Hematopoietic multipotent progenitor cell (in vitro differentiated cells): ENCODE results near the gene STAC. TPM values are rescaled to one million over a fixed set of nuclear protein-coding genes. Genes with fewer than 3 reads are reported as not detected.
A peak's percentile ranks its signal among the peaks of the same experiment; 100 is the strongest.
"Not testable (repeated sequence)": the region's sequence is repeated elsewhere in the genome, so short reads cannot be mapped to it uniquely, and the experiment has no call there.

Experiments used
- DNase-seq, 3 donors: peaks; one replicate each; pipeline ENCODE4 v3.0.0-alpha.2; 2011 to 2015; ENCODE audit warnings: low read depth in 2 of 3, low spot score in 2 of 3
- total RNA-seq: library from RNA; depleted of rRNA; stranded (reverse); fragments of >200 nt; gene quantifications from one replicate; pipeline ENCODE4 v1.2.3, GENCODE V29; 2012

The STAC gene
- total RNA-seq, 1 donor: 6.5 TPM

DNA sequence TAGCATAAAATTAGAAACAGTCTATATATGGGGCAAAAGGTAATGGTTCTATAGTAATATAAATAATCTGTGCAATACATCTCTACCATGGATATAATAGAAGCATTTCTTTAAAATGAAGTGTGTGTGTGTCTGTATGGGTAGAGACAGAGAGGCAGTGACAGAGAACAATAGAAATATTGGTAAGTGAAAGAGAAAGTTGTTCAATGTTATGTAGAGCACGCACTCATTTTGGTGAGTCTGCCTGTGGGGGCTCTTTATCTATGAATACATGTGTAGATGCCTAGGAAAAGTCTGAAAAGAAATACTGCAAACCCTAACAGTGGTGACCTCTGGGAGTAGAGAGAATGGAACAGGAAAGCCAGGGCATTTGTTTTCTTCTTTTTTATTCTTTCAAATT, 182.6 kb downstream of the STAC start:
- peak in 1 of 3 donors; percentile 18 for DNase-seq

- DNase-seq: no peak
These were observed 194.9 kb downstream of the STAC start for GRCh38 chr3:36575241-36575640.

DNA sequence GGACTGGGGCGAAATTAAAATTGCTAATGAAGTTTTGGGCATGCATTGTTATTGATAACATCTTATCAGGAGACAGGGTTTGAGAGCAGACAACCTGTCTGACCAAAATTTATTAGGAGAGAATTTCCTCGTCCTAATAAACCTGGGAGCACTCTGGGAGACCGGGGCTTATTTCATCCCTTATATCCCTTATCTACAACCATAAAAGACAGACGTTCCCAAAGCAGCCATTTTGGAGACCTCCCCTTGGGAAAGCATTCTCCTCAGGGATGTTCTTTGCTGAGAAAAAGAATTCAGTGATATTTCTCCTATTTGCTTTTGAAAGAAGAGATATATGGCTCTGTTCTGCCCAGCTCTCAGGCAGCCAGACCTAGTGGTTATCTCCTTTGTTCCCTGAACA, 198.1 kb downstream of the STAC start:
- DNase-seq: not testable (repeated sequence)

DNA sequence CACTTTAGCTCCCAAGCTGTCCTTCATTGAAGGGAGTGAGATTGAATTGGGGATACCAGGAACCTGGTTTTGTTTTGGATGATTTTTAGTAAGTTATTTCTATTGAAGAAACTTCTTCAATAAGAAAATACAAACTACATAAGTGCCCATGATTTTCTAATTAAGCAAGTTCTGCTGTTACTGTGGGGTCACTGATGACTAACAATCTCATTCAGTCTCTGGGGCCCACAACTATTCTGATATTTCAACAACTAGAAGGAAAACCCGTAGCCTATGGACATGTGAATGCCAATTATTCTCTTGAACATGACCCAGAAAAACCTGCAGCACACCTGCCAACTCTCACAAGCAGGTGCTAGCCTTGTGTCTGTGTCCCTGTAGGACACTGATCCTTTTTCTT, 199.4 kb downstream of the STAC start:
- no peak for DNase-seq

GRCh38 chr3:36580716-36581115, 200.4 kb downstream of the STAC start:
- no peak for DNase-seq

DNA sequence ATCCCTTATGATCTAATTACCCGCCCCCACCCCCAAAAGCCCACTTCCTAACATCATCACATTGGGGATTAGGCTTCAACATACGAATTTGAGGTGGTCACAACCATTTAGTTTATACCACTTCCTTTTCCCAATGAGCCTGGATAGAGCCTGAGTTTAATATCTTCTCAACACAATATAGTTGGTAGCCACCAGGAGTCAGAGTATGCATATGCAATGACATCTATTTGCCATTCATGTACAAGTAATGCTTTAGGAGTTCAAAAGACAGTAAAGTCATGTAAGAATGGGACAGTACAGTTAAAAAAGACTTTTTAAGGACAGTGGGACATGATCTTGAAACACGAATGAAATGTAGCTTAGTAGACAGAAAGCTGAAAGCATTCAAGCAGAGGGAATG, 211.7 kb downstream of the STAC start:
- no peak for DNase-seq

DNA sequence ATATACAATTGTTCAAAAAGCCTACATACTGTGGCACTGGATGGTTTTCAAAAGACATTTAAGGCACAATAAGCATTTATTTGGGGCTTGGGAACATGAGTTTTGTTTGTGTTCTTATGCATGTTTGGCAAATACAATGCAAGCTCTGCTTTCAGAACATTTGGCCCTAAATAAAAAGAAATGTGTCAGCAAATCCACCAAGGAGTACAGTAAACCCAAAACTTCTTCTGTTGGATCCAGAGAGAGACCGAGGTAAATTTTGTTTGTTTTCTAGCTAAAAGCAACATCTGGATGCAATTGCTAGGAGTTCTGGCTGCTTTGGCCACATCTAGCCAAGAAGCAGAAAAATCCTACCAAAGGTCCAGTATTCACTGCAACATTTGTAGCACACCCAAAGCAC, 215.2 kb downstream of the STAC start:
- no peak for DNase-seq

DNA sequence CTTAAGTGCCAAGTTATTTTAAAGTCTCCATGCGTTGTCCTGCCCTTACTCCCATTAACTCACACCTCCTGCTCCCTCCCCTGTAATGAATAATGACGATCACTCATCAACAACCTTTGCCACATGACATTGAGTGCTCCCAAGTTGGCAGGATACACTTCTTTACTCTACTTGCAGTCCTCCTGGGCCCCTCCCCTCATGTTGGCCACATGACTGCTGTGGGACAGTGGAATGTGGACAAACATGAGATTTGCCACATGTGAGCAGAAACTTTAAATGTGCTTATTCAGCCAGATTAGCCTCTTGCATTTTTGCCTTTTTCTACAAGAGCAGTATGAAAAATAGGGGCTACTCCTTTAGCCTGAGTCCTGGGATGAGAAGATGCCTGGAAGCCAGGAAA, 216.1 kb downstream of the STAC start:
- no peak for DNase-seq

- DNase-seq: no peak
These were observed 217.1 kb downstream of the STAC start for GRCh38 chr3:36597422-36597821.
